Activated naive CD4-positive, alpha-beta T cell treated with anti-CD3 and anti-CD28 coated beads for 36 hours (primary cell): ENCODE results near the gene FITM1. TPM values are rescaled to one million over a fixed set of nuclear protein-coding genes. Genes with fewer than 3 reads are reported as not detected.

Source experiments
- CTCF ChIA-PET: fragments of 350-600 bp; sonication (Branson Sonifier 250); formaldehyde crosslinking; loops from one replicate; lab custom pipeline; 2021; ENCODE audit warnings: antibody characterized with exemption; lab: Charles Lee
- DNase-seq: peaks from one replicate; pipeline ENCODE4 v3.0.0-alpha.2; 2020
- H3K27ac Mint-ChIP-seq: one replicate; pipeline ENCODE4 v1.8.0; 2021; ENCODE audit warnings: mild to moderate bottlenecking, mixed read lengths
- H3K27me3 Mint-ChIP-seq: one replicate; pipeline ENCODE4 v1.8.0; 2021; ENCODE audit warnings: low read depth, mixed read lengths
- H3K36me3 Mint-ChIP-seq: one replicate; pipeline ENCODE4 v1.8.0; 2021; ENCODE audit warnings: low read depth, mixed read lengths
- H3K4me1 Mint-ChIP-seq: one replicate; pipeline ENCODE4 v1.8.0; 2021; ENCODE audit warnings: low read depth, mixed read lengths
- H3K4me3 Mint-ChIP-seq: one replicate; pipeline ENCODE4 v1.8.0; 2021; ENCODE audit warnings: mild to moderate bottlenecking, moderate library complexity, mixed read lengths
- H3K9me3 Mint-ChIP-seq: one replicate; pipeline ENCODE4 v1.8.0; 2021; ENCODE audit warnings: mixed read lengths
- intact Hi-C: fragments of 100-400 bp; cut with micrococcal nuclease; formaldehyde crosslinking; loops from one replicate; pipeline ENCODE4 v1.15.1; 2023
- total RNA-seq, 2 experiments: library from RNA; stranded (reverse); gene quantifications; one replicate each; pipeline ENCODE4 v1.2.3, GENCODE V29; 2021

FITM1 gene
- total RNA-seq, 2 experiments from 2014 or later = 0.19 to 0.30 TPM

GRCh38 chr14:24172261-24172860, 41.9 kb downstream of the FITM1 start:
- Mint-ChIP-seq H3K4me1 (peaks cover 18% of the 10 kb centered on the region), H3K4me3 (peak overlapping the region; percentile 70), H3K27me3 (no peaks in the 10 kb centered on the region), H3K27ac (no peak overlapping the region), H3K9me3 (no peaks in the 10 kb centered on the region), H3K36me3 (peaks cover 18% of the 10 kb centered on the region)
- DNase-seq = no peak
- intact Hi-C loops = loop anchor here (1.0 kb wide), 1 partner anchor 16 kb away; the partner anchor contains the start of gene IPO4
- CTCF ChIA-PET = interaction anchor here (1.5 kb wide), 1 partner anchor 11 kb away, joined by 9 read pairs; the partner anchor contains the start of gene IRF9

DNA sequence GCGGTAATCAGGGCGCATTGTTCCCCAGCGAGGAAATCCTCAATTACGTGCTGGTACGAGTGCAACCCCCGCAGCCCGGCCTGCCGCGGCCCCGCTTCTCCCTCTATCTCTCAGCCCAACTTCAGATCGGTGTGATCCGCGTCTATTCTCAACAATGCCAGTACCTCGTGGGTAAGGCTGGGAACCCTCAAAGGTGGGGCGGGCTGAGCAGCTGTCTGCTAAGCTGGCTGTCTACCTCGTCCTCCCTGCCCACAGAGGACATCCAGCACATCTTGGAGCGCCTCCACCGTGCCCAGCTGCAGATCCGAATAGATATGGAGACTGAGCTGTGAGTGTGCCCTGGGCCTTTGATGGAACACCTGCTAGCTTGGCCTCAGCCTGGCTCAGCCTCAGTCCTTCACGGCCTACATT, 42.4 kb downstream of the FITM1 start:
- intact Hi-C loops = loop anchor here (1.0 kb wide), 1 partner anchor 15 kb away; the partner anchor contains the start of gene IPO4
- DNase-seq = no peak
- Mint-ChIP-seq H3K36me3 (peaks cover 18% of the 10 kb centered on the region), H3K9me3 (no peaks in the 10 kb centered on the region), H3K4me1 (peaks cover 14% of the 10 kb centered on the region), H3K4me3 (no peak overlapping the region), H3K27ac (no peak overlapping the region), H3K27me3 (no peaks in the 10 kb centered on the region)
- CTCF ChIA-PET = interaction anchor here (0.6 to 1.5 kb wide), 2 partner anchors 11 to 102 kb away, joined by 3 to 9 read pairs; partner anchors contain the start of gene IRF9

DNA sequence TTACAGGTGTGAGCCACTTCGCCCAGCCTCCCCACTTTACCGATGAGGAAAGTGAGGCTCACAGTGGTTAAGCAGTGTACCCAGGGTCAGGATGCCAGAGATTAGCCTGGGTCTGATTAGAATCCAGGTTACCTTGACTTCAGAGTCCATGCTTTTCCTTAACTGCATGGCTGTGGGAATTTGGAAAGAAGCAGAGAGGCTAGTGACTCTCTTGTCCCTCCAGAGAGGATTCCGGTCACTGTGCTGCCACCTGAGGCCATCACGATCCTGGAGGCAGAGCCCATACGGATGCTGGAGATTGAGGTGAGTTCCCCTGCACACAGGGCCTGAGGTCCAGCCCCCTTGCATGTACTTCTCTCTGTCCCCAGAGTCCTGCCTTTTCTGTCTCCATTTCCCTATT, 46.1 kb downstream of the FITM1 start:
- Mint-ChIP-seq H3K27ac (no peak overlapping the region), H3K36me3 (peaks cover 11% of the 10 kb centered on the region), H3K9me3 (no peaks in the 10 kb centered on the region), H3K27me3 (no peaks in the 10 kb centered on the region), H3K4me3 (no peak overlapping the region), H3K4me1 (peaks cover under 1% of the 10 kb centered on the region)
- CTCF ChIA-PET = interaction anchor here (0.6 kb wide), 1 partner anchor 68 kb away, joined by 3 read pairs; no protein-coding TSS in a partner anchor
- DNase-seq = no peak
- intact Hi-C loops = no loop called here

GRCh38 chr14:24177041-24177825, 46.8 kb downstream of the FITM1 start:
- no peaks in the 10 kb centered on the region for H3K27me3 Mint-ChIP-seq
- intact Hi-C loops = no loop called here
- no peak overlapping the region for H3K4me3 Mint-ChIP-seq
- H3K9me3 Mint-ChIP-seq = no peaks in the 10 kb centered on the region
- no peaks in the 10 kb centered on the region for H3K4me1 Mint-ChIP-seq
- H3K36me3 Mint-ChIP-seq = peaks cover 14% of the 10 kb centered on the region
- H3K27ac Mint-ChIP-seq = no peak overlapping the region
- no peak for DNase-seq
- CTCF ChIA-PET = no interaction called here

- H3K4me1 Mint-ChIP-seq = no peaks in the 10 kb centered on the region
- H3K27me3 Mint-ChIP-seq = no peaks in the 10 kb centered on the region
- DNase-seq = no peak
- H3K27ac Mint-ChIP-seq = no peak overlapping the region
- H3K36me3 Mint-ChIP-seq = peaks cover 18% of the 10 kb centered on the region
- intact Hi-C loops = no loop called here
- no peaks in the 10 kb centered on the region for H3K9me3 Mint-ChIP-seq
- CTCF ChIA-PET = no interaction called here
- H3K4me3 Mint-ChIP-seq = no peak overlapping the region
These were observed 47.4 kb downstream of the FITM1 start for GRCh38 chr14:24177891-24178290.

- H3K27ac Mint-ChIP-seq = no peak overlapping the region
- no peaks in the 10 kb centered on the region for H3K27me3 Mint-ChIP-seq
- peaks cover 20% of the 10 kb centered on the region for H3K36me3 Mint-ChIP-seq
- H3K4me1 Mint-ChIP-seq = no peaks in the 10 kb centered on the region
- H3K9me3 Mint-ChIP-seq = no peaks in the 10 kb centered on the region
- intact Hi-C loops = no loop called here
- H3K4me3 Mint-ChIP-seq = no peak overlapping the region
- no peak for DNase-seq
- CTCF ChIA-PET = interaction anchor here (1.0 to 1.4 kb wide), 2 partner anchors 17 to 124 kb away, joined by 3 to 5 read pairs; partner anchors contain the start of gene IRF9
These were observed 48.1 kb downstream of the FITM1 start for GRCh38 chr14:24178399-24179178.

GRCh38 chr14:24179294-24179960, 49.0 kb downstream of the FITM1 start:
- Mint-ChIP-seq H3K36me3 (peaks cover 20% of the 10 kb centered on the region), H3K27me3 (no peaks in the 10 kb centered on the region), H3K4me1 (no peaks in the 10 kb centered on the region), H3K4me3 (no peak overlapping the region), H3K27ac (no peak overlapping the region), H3K9me3 (no peaks in the 10 kb centered on the region)
- CTCF ChIA-PET = interaction anchor here (0.8 to 1.4 kb wide), 4 partner anchors 11 to 123 kb away, joined by 3 to 5 read pairs (median 3); partner anchors contain the start of gene IRF9
- intact Hi-C loops = no loop called here
- no peak for DNase-seq

DNA sequence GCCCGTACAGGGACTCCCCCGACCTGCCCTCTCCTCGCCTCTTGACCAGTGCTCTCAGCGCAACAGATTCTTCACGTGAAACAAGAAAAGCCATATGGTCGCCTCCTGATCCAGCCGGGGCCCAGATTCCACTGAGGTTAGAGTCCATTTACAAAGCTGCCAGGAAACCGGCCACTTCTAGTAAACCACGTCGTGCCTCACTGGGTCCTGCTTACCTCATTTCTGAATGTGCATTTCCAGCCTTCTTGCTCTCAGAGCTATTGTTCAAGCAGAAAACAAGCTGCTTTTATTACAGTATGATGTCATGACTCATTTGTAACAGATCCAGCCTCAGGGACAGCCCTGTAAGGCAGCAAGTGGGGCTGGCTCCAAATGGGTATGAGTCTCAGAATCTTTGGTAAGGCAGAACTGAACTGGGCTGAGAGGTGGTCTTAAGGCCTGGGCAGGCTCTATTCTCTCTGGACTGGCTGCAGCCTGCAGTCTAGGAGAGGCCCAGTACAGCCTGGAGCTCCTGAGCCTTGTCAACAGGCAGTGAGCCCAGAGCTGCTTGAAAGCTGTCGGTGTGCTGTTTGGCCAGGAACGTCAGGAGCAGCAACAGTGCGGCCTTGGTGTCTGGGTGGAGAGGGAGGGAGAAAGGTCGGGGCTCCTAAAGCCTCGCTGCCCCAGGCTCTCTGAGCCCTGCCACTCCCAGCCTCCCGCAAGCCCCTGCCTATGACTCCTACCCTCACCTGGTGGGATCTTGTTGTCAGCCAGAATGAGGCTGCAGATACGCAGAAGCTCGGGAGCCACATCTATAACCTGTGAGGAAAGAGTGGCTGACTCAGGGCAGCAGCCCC, 49.7 kb downstream of the FITM1 start:
- H3K36me3 Mint-ChIP-seq = peaks cover 20% of the 10 kb centered on the region
- no peaks in the 10 kb centered on the region for H3K4me1 Mint-ChIP-seq
- no peak overlapping the region for H3K4me3 Mint-ChIP-seq
- H3K9me3 Mint-ChIP-seq = no peaks in the 10 kb centered on the region
- intact Hi-C loops = no loop called here
- no peaks in the 10 kb centered on the region for H3K27me3 Mint-ChIP-seq
- H3K27ac Mint-ChIP-seq = peak overlapping the region; percentile 22
- DNase-seq = no peak
- CTCF ChIA-PET = interaction anchor here (0.8 to 1.4 kb wide), 5 partner anchors 10 to 122 kb away, joined by 3 to 5 read pairs (median 3); partner anchors contain the start of gene IRF9

GRCh38 chr14:24181371-24182077, 51.1 kb downstream of the FITM1 start:
- H3K4me1 Mint-ChIP-seq = peaks cover 4% of the 10 kb centered on the region
- H3K27me3 Mint-ChIP-seq = no peaks in the 10 kb centered on the region
- H3K9me3 Mint-ChIP-seq = no peaks in the 10 kb centered on the region
- DNase-seq = no peak
- H3K27ac Mint-ChIP-seq = peak overlapping the region; percentile 30
- peaks cover 23% of the 10 kb centered on the region for H3K36me3 Mint-ChIP-seq
- H3K4me3 Mint-ChIP-seq = no peak overlapping the region
- CTCF ChIA-PET = interaction anchor here (0.6 to 0.8 kb wide), 2 partner anchors 20 to 27 kb away, joined by 3 read pairs; partner anchors contain the start of gene IRF9
- intact Hi-C loops = no loop called here
